HepG2 (cell line): Measurements from ENCODE around the gene MECR. TPM values are rescaled to one million over a fixed set of nuclear protein-coding genes. Genes with fewer than 3 reads are reported as not detected.

ENCODE experiments used
- ATM ChIP-seq: fragments of 450-650 bp; IDR thresholded peaks from 2 replicates; pipeline ENCODE4 v1.7.1; 2017; ENCODE audit warnings: mild to moderate bottlenecking, borderline replicate concordance
- CHCHD3 ChIP-seq: sonication (generic); formaldehyde crosslinking; IDR thresholded peaks from 2 replicates; pipeline ENCODE4 v1.8.0; 2022; ENCODE audit warnings: mild to moderate bottlenecking, missing genetic modification reagents, moderate library complexity
- SP140L ChIP-seq: sonication (generic); formaldehyde crosslinking; IDR thresholded peaks from 2 replicates; pipeline ENCODE4 v1.4.0; 2020; ENCODE audit warnings: missing genetic modification reagents, borderline replicate concordance
- ZNF432 ChIP-seq: sonication (generic); formaldehyde crosslinking; IDR thresholded peaks from 2 replicates; pipeline ENCODE4 v1.5.0; 2020; ENCODE audit warnings: missing genetic modification reagents, mild to moderate bottlenecking, borderline replicate concordance
- polyA plus RNA-seq, 8 experiments: library from polyadenylated mRNA; depleted of rRNA in 3 of 8; stranded (reverse) in 7 of 8; unstranded in 1 of 8; fragments of >200 nt; fragmentation: Illumina TruSeq in 4 of 8; extraction: Trizol in 4 of 8; gene quantifications; 2 replicates each; pipeline versions ENCODE4 v1.2.1 to v1.2.3, GENCODE V29; 2011 to 2016; ENCODE audit warnings: low read depth in 4 of 8, missing spikeins in 1 of 8, mixed read lengths in 1 of 8; ENCODE audit not compliant: insufficient read depth in 1 of 8
- total RNA-seq, 5 experiments: library from RNA; depleted of rRNA; stranded (reverse); fragments of >200 nt; fragmentation: Illumina TruSeq; extraction: Trizol; gene quantifications; 2 replicates each; pipeline ENCODE4 v1.2.3, GENCODE V29; 2016; ENCODE audit warnings: low read depth in 1 of 5
- TF ChIP-seq, protein P1 (sequence below): sonication (generic); formaldehyde crosslinking; IDR thresholded peaks from 2 replicates; pipeline ENCODE4 v1.4.0; 2020; ENCODE audit warnings: mild to moderate bottlenecking, missing genetic modification reagents
- TF ChIP-seq, protein P2 (sequence below): sonication (generic); formaldehyde crosslinking; IDR thresholded peaks from 2 replicates; pipeline ENCODE4; 2020; ENCODE audit warnings: missing genetic modification reagents, mild to moderate bottlenecking, borderline replicate concordance
- TF ChIP-seq, protein P3 (sequence below): IDR thresholded peaks from 2 replicates; pipeline ENCODE4 v1.6.1; 2016; ENCODE audit warnings: mild to moderate bottlenecking, missing biosample characterization, missing genetic modification reagents
- TF ChIP-seq, protein P4 (sequence below): sonication (generic); formaldehyde crosslinking; IDR thresholded peaks from 2 replicates; pipeline ENCODE4 v1.4.0; 2020; ENCODE audit warnings: low read depth, mild to moderate bottlenecking, missing genetic modification reagents

Gene MECR
- total and polyA plus RNA-seq, 2 of the 13 experiments (the other 11 are each of a cell fraction or from before 2014, with no cell fraction given) = 18.8 to 24.9 TPM

DNA sequence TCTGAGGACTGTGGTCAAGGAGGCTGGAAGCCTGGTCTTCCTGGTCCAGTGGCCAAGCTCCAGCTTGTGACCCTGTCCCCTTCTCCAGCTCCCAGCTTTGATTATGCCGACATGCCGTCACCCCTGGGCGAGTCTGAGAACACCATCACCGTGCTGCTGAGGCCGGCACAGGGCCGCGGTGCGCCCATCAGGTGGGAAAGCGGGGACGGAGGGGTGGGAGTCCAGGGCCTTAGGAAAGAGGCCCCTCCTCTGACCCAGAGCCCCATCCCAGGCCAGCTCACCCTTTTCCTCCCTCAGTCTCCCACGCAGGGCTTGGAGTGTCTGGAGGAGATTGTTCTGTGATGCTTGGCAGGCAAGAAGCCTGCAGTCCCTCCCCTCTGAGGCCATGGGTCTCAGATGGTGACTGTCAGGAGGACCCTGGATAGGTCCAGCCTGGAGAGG is 49.2 kb upstream of the MECR start (continued):
- TF ChIP-seq, protein P1, sequence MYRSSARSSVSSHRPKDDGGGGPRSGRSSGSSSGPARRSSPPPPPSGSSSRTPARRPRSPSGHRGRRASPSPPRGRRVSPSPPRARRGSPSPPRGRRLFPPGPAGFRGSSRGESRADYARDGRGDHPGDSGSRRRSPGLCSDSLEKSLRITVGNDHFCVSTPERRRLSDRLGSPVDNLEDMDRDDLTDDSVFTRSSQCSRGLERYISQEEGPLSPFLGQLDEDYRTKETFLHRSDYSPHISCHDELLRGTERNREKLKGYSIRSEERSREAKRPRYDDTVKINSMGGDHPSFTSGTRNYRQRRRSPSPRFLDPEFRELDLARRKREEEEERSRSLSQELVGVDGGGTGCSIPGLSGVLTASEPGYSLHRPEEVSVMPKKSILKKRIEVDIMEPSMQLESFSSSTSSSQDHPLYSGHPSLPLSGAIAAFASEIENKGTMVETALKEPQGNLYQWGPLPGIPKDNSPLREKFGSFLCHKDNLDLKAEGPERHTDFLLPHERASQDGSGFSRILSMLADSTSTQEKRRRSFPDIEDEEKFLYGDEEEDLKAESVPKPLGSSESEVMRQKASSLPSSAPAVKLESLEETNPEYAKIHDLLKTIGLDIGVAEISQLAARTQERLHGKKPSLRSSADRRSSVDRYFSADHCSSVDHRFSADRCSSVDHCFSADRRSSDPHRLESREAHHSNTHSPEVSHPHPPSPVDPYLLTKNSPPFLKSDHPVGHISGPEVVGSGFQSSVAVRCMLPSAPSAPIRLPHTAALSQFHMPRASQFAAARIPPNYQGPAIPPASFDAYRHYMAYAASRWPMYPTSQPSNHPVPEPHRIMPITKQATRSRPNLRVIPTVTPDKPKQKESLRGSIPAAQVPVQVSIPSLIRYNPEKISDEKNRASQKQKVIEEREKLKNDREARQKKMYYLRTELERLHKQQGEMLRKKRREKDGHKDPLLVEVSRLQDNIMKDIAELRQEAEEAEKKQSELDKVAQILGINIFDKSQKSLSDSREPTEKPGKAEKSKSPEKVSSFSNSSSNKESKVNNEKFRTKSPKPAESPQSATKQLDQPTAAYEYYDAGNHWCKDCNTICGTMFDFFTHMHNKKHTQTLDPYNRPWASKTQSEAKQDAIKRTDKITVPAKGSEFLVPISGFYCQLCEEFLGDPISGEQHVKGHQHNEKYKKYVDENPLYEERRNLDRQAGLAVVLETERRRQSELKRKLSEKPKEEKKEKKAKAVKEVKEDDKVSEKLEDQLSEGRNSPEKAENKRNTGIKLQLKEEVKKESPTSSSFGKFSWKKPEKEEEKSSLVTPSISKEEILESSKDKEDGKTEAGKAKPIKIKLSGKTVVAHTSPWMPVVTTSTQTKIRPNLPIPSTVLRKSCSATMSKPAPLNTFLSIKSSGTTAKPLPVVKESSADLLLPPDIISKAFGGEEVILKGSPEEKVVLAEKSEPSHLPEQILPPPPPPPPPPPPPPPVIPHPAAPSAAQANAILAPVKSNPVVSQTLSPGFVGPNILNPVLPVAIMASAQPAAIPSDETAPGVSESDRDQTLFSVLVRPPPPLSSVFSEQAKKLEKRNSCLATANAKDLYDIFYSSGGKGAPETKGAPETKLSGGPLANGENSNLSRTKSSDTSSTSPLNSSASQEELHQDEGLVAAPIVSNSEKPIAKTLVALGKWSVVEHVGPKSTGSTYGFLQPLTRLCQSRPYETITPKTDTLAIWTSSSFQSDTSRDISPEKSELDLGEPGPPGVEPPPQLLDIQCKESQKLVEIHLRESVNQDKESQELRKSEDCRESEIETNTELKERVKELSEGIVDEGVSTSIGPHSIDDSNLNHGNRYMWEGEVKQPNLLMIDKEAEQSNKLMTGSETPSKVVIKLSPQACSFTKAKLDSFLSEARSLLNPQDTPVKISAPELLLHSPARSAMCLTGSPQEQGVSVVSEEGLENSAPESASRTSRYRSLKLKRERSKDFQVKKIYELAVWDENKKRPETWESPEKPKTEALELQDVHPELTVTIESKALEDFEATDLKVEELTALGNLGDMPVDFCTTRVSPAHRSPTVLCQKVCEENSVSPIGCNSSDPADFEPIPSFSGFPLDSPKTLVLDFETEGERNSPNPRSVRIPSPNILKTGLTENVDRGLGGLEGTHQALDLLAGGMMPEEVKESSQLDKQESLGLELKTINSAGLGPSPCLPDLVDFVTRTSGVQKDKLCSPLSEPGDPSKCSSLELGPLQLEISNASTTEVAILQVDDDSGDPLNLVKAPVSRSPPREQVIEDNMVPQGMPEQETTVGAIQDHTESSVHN (CRISPR knock-in tag) = no peak
- TF ChIP-seq, protein P2, sequence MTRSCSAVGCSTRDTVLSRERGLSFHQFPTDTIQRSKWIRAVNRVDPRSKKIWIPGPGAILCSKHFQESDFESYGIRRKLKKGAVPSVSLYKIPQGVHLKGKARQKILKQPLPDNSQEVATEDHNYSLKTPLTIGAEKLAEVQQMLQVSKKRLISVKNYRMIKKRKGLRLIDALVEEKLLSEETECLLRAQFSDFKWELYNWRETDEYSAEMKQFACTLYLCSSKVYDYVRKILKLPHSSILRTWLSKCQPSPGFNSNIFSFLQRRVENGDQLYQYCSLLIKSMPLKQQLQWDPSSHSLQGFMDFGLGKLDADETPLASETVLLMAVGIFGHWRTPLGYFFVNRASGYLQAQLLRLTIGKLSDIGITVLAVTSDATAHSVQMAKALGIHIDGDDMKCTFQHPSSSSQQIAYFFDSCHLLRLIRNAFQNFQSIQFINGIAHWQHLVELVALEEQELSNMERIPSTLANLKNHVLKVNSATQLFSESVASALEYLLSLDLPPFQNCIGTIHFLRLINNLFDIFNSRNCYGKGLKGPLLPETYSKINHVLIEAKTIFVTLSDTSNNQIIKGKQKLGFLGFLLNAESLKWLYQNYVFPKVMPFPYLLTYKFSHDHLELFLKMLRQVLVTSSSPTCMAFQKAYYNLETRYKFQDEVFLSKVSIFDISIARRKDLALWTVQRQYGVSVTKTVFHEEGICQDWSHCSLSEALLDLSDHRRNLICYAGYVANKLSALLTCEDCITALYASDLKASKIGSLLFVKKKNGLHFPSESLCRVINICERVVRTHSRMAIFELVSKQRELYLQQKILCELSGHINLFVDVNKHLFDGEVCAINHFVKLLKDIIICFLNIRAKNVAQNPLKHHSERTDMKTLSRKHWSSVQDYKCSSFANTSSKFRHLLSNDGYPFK (CRISPR knock-in tag) = no peak
- TF ChIP-seq CHCHD3 (CRISPR knock-in tag) (no peak), SP140L (CRISPR knock-in tag) (no peak), ATM (no peak), ZNF432 (CRISPR knock-in tag) (no peak)
- TF ChIP-seq, protein P3, sequence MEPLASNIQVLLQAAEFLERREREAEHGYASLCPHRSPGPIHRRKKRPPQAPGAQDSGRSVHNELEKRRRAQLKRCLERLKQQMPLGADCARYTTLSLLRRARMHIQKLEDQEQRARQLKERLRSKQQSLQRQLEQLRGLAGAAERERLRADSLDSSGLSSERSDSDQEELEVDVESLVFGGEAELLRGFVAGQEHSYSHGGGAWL (CRISPR knock-in tag) = no peak
- TF ChIP-seq, protein P4, sequence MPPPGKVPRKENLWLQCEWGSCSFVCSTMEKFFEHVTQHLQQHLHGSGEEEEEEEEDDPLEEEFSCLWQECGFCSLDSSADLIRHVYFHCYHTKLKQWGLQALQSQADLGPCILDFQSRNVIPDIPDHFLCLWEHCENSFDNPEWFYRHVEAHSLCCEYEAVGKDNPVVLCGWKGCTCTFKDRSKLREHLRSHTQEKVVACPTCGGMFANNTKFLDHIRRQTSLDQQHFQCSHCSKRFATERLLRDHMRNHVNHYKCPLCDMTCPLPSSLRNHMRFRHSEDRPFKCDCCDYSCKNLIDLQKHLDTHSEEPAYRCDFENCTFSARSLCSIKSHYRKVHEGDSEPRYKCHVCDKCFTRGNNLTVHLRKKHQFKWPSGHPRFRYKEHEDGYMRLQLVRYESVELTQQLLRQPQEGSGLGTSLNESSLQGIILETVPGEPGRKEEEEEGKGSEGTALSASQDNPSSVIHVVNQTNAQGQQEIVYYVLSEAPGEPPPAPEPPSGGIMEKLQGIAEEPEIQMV = no peak
